MCF 10A (cell line): ENCODE measurements around the gene EYA3. TPM values are rescaled to one million over a fixed set of nuclear protein-coding genes. Genes with fewer than 3 reads are reported as not detected.

ENCODE experiments used
- BruUV-seq: library from RNA; stranded (reverse); fragments of 400-500 nt; replicated peaks from 2 replicates; lab custom pipeline; 2021; lab: Mats Ljungman, UMichigan
- CTCF ChIA-PET: fragments of 300-600 bp; sonication (Branson Sonifier 250); formaldehyde crosslinking; extraction: SDS; loops from one replicate; lab custom pipeline; 2021; ENCODE audit warnings: antibody characterized with exemption, inconsistent platforms; lab: Yijun Ruan, JAX
- POLR2A ChIA-PET: fragments of 300-600, 350-650 bp; sonication (Branson Sonifier 250); formaldehyde crosslinking; extraction: SDS; loops from one replicate; lab custom pipeline; 2020; ENCODE audit warnings: antibody characterized with exemption, inconsistent platforms; lab: Yijun Ruan, JAX
- DNase-seq: peaks from one replicate; pipeline ENCODE4 v3.0.0-alpha.2; 2018; ENCODE audit not compliant: unreplicated experiment
- H3K27ac Mint-ChIP-seq: one replicate; pipeline ENCODE4 v1.8.0; 2022; ENCODE audit warnings: mild to moderate bottlenecking, low read depth, mixed read lengths; ENCODE audit not compliant: unreplicated experiment
- H3K27me3 Mint-ChIP-seq: one replicate; pipeline ENCODE4 v1.8.0; 2022; ENCODE audit warnings: mixed read lengths; ENCODE audit not compliant: insufficient read depth, unreplicated experiment
- H3K36me3 Mint-ChIP-seq: one replicate; pipeline ENCODE4 v1.8.0; 2022; ENCODE audit warnings: mild to moderate bottlenecking, moderate library complexity, mixed read lengths; ENCODE audit not compliant: insufficient read depth, unreplicated experiment
- H3K4me1 Mint-ChIP-seq: one replicate; pipeline ENCODE4 v1.8.0; 2022; ENCODE audit warnings: mixed read lengths; ENCODE audit not compliant: insufficient read depth, unreplicated experiment
- H3K4me3 Mint-ChIP-seq: one replicate; pipeline ENCODE4 v1.8.0; 2022; ENCODE audit warnings: mild to moderate bottlenecking, moderate library complexity, mixed read lengths; ENCODE audit not compliant: unreplicated experiment
- H3K9me3 Mint-ChIP-seq: one replicate; pipeline ENCODE4 v1.8.0; 2022; ENCODE audit warnings: mixed read lengths; ENCODE audit not compliant: unreplicated experiment
- CTCF ChIP-seq: fragments of 200-600 bp; IDR thresholded peaks from one replicate; pipeline ENCODE4 v1.8.0; 2022; ENCODE audit warnings: antibody characterized with exemption, mild to moderate bottlenecking; ENCODE audit not compliant: unreplicated experiment
- intact Hi-C: fragments of 100-400 bp; cut with micrococcal nuclease; formaldehyde crosslinking; loops from 2 replicates; pipeline ENCODE4 v1.14.1; 2022
- total RNA-seq: library from RNA; stranded (reverse); gene quantifications from 2 replicates; pipeline ENCODE4 v1.2.3, GENCODE V29; 2022

Gene EYA3
- total RNA-seq, 1 experiment from 2014 or later, result 14.4 TPM

GRCh38 chr1:27960762-27961645 is 127.4 kb downstream of the EYA3 start:
- Mint-ChIP-seq H3K4me3 (peak overlapping the region; percentile 79), H3K27ac (peak overlapping the region; percentile 20), H3K36me3 (peaks cover 18% of the 10 kb centered on the region), H3K9me3 (no peaks in the 10 kb centered on the region), H3K4me1 (peaks cover 15% of the 10 kb centered on the region), H3K27me3 (no peaks in the 10 kb centered on the region)
- POLR2A ChIA-PET, result interaction anchor here (0.6 to 2.6 kb wide), 7 partner anchors 11 to 188 kb away, joined by 3 to 21 read pairs (median 4); partner anchors contain the start of gene STX12
- no peak for TF ChIP-seq CTCF
- intact Hi-C loops, result loop anchor here (1.0 kb wide), 1 partner anchor 18 kb away; no protein-coding TSS in a partner anchor
- TSS peak; percentile 26 for BruUV-seq
- CTCF ChIA-PET, result interaction anchor here (0.6 to 0.9 kb wide), 5 partner anchors 10 to 1523 kb away, joined by 3 read pairs; no protein-coding TSS in a partner anchor
- peak; percentile 39 for DNase-seq

GRCh38 chr1:27959792-27960603 is 128.4 kb downstream of the EYA3 start, which contains the start of gene XKR8:
XKR8 (plus strand) TSS chr1:27959973; CDS start chr1:27960070, 97 bp downstream.
- H3K27ac Mint-ChIP-seq, result peak within 1 kb of the TSS; percentile 93
- intact Hi-C loops, result loop anchor here (1.0 to 5.0 kb wide), 2 partner anchors 19 to 103 kb away; no protein-coding TSS in a partner anchor
- POLR2A ChIA-PET, result interaction anchor here (0.6 to 2.6 kb wide), 11 partner anchors 8 to 187 kb away, joined by 3 to 21 read pairs (median 4); partner anchors contain the start of gene STX12
- peak; percentile 82 for DNase-seq
- CTCF ChIA-PET, result interaction anchor here (0.5 to 1.7 kb wide), 5 partner anchors 10 to 1522 kb away, joined by 3 to 5 read pairs (median 3); no protein-coding TSS in a partner anchor
- H3K27me3 Mint-ChIP-seq, result no peaks in the 10 kb centered on the region
- peaks cover 15% of the 10 kb centered on the region for H3K4me1 Mint-ChIP-seq
- peak; percentile 38 for TF ChIP-seq CTCF
- peaks cover 17% of the 10 kb centered on the region for H3K36me3 Mint-ChIP-seq
- H3K9me3 Mint-ChIP-seq, result no peaks in the 10 kb centered on the region
- BruUV-seq, result no TSS peak
- H3K4me3 Mint-ChIP-seq, result peak within 1 kb of the TSS; percentile 79

GRCh38 chr1:27958513-27958912 is 129.9 kb downstream of the EYA3 start:
- Mint-ChIP-seq H3K9me3 (no peaks in the 10 kb centered on the region), H3K4me1 (peaks cover 15% of the 10 kb centered on the region), H3K27ac (no peak overlapping the region), H3K36me3 (peaks cover 10% of the 10 kb centered on the region), H3K4me3 (no peak overlapping the region), H3K27me3 (no peaks in the 10 kb centered on the region)
- no peak for DNase-seq
- ChIA-PET CTCF (interaction anchor here (1.2 to 1.7 kb wide), 2 partner anchors 11 to 19 kb away, joined by 4 read pairs; no protein-coding TSS in a partner anchor), POLR2A (interaction anchor here (0.6 to 2.6 kb wide), 4 partner anchors 10 to 177 kb away, joined by 4 to 21 read pairs (median 5); partner anchors contain the start of gene EYA3)
- no TSS peak for BruUV-seq
- TF ChIP-seq CTCF, result no peak
- intact Hi-C loops, result loop anchor here (5.0 kb wide), 1 partner anchor 101 kb away; no protein-coding TSS in a partner anchor
